ENCODE measurements around the gene CASP14. TPM values are rescaled to one million over a fixed set of nuclear protein-coding genes. Genes with fewer than 3 reads are reported as not detected.
A peak's percentile ranks its signal among the peaks of the same experiment; 100 is the strongest.
"Not testable (repeated sequence)": the region's sequence is repeated elsewhere in the genome, so short reads cannot be mapped to it uniquely, and the experiment has no call there.

Gene CASP14
- total and polyA plus RNA-seq, 10 of the 15 experiments (the other 5 are each of a cell fraction or from before 2014, with no cell fraction given) = 0.06 to 0.40 (median 0.13) TPM; not detected in 2

DNA sequence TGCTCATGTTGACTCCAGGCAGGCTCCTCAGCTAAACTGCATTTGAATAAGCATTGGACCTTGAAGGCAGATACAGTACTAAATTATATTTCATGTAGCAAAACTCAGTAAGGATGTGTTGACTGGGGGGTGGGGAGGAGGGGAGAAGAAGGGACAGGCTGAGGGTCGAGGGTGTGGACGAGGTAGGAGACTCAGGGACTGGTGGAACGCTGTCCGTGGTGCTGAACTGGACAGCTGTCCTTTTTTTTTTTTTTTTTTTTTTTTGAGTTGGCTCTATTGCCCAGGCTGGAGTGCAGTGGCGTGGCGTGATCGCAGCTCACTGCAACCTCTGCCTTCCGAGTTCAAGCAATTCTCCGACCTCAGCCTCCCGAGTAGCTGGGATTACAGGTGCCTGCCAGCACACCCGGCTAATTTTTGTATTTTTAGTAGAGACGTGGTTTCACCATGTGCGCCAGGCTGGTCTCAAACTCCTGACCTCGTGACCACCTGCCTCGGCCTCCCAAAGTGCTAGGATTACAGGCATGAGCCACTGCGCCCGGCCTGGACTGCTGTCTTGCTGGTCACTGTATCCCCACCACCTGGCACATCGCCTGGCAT lies 33.2 kb upstream of the CASP14 start:
- Histone ChIP-seq H2AFZ (ENCODE audit: control insufficient read depth, low read depth, low read length) (no peak overlapping the region), H3K27ac (ENCODE audit: control insufficient read depth, insufficient read depth) (no peak overlapping the region), H3K79me2 (ENCODE audit: control insufficient read depth, insufficient read depth, low read length) (no peaks in the 10 kb centered on the region), H3K27me3 (replicated peaks in 1 of 2; ENCODE audit: control insufficient read depth in 2 of 2, insufficient read depth in 2 of 2, low read length in 1 of 2) (no peaks in the 10 kb centered on the region), H3K9ac (ENCODE audit: control insufficient read depth, insufficient read depth, low read length) (no peak overlapping the region), H4K20me1 (ENCODE audit: control insufficient read depth, insufficient read depth) (no peaks in the 10 kb centered on the region), H3K9me3 (replicated peaks; ENCODE audit: control insufficient read depth, insufficient read depth, low read length) (no peaks in the 10 kb centered on the region), H3K4me1 (ENCODE audit: control insufficient read depth, insufficient read depth, low read length) (no peaks in the 10 kb centered on the region), H3K36me3 (ENCODE audit: control insufficient read depth in 2 of 2, insufficient read depth in 2 of 2, low read length in 1 of 2) (no peaks in the 10 kb centered on the region), H3K4me3 (no peak overlapping the region), H3K4me2 (ENCODE audit: control insufficient read depth, insufficient read depth) (no peak overlapping the region)
- SMC1A ChIA-PET (ENCODE audit: uncharacterized antibody, unreplicated experiment) = no interaction called here
- 13% methylated on average over 13 of the region's 18 CpGs for WGBS (ENCODE audit: insufficient coverage, insufficient replicate concordance, low lambda C conversion rate, missing lambda C conversion rate)
- POLR2A ChIA-PET = no interaction called here
- no peak for ATAC-seq
- BruUV-seq (replicated peaks) = no TSS peak
- intact Hi-C loops (cut with micrococcal nuclease; ENCODE audit: unreplicated experiment) = no loop called here
- CTCF ChIA-PET = no interaction called here
- no peak for DNase-seq (ENCODE audit: low read depth, low spot score)
- RAD21 ChIA-PET (ENCODE audit: unreplicated experiment) = no interaction called here
- TF ChIP-seq, protein P1, sequence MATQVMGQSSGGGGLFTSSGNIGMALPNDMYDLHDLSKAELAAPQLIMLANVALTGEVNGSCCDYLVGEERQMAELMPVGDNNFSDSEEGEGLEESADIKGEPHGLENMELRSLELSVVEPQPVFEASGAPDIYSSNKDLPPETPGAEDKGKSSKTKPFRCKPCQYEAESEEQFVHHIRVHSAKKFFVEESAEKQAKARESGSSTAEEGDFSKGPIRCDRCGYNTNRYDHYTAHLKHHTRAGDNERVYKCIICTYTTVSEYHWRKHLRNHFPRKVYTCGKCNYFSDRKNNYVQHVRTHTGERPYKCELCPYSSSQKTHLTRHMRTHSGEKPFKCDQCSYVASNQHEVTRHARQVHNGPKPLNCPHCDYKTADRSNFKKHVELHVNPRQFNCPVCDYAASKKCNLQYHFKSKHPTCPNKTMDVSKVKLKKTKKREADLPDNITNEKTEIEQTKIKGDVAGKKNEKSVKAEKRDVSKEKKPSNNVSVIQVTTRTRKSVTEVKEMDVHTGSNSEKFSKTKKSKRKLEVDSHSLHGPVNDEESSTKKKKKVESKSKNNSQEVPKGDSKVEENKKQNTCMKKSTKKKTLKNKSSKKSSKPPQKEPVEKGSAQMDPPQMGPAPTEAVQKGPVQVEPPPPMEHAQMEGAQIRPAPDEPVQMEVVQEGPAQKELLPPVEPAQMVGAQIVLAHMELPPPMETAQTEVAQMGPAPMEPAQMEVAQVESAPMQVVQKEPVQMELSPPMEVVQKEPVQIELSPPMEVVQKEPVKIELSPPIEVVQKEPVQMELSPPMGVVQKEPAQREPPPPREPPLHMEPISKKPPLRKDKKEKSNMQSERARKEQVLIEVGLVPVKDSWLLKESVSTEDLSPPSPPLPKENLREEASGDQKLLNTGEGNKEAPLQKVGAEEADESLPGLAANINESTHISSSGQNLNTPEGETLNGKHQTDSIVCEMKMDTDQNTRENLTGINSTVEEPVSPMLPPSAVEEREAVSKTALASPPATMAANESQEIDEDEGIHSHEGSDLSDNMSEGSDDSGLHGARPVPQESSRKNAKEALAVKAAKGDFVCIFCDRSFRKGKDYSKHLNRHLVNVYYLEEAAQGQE (IDR thresholded peaks at IDR 0.05; ENCODE audit: low read depth, low read length) = peak; percentile 87
- TF ChIP-seq, protein P2, sequence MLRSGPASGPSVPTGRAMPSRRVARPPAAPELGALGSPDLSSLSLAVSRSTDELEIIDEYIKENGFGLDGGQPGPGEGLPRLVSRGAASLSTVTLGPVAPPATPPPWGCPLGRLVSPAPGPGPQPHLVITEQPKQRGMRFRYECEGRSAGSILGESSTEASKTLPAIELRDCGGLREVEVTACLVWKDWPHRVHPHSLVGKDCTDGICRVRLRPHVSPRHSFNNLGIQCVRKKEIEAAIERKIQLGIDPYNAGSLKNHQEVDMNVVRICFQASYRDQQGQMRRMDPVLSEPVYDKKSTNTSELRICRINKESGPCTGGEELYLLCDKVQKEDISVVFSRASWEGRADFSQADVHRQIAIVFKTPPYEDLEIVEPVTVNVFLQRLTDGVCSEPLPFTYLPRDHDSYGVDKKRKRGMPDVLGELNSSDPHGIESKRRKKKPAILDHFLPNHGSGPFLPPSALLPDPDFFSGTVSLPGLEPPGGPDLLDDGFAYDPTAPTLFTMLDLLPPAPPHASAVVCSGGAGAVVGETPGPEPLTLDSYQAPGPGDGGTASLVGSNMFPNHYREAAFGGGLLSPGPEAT (IDR thresholded peaks at IDR 0.05; ENCODE audit: low read depth) = no peak
- TF ChIP-seq ZNF384 (IDR thresholded peaks at IDR 0.05; ENCODE audit: borderline replicate concordance, low read depth, low read length) (peak; percentile 70; the same call in 1 of the 2 replicates), HDAC2 (IDR thresholded peaks at IDR 0.05) (no peak)
- TF ChIP-seq, protein P3, sequence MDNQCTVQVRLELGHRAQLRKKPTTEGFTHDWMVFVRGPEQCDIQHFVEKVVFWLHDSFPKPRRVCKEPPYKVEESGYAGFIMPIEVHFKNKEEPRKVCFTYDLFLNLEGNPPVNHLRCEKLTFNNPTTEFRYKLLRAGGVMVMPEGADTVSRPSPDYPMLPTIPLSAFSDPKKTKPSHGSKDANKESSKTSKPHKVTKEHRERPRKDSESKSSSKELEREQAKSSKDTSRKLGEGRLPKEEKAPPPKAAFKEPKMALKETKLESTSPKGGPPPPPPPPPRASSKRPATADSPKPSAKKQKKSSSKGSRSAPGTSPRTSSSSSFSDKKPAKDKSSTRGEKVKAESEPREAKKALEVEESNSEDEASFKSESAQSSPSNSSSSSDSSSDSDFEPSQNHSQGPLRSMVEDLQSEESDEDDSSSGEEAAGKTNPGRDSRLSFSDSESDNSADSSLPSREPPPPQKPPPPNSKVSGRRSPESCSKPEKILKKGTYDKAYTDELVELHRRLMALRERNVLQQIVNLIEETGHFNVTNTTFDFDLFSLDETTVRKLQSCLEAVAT (IDR thresholded peaks at IDR 0.05) = no peak
- in situ Hi-C loops (cut with MboI) = no loop called here
- FAIRE-seq = no peak

DNA sequence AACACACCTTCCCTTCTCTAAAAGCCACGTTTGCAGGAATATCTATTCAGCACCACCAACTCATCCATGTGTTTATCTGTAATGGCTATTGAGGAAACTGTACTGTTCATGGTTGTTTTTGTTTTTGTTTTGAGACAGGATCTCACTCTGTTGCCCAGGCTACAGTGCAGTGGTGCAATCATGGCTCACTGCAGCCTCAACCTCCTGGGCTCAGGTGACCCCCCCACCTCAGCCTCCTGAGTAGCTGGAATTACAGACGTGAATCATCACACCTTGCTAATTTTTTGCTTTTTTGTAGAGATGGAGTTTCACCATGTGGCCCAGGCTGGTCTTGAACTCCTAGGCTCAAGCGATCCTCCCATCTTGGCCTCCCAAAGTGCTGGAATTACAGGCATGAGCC lies 30.4 kb upstream of the CASP14 start:
- 20% methylated on average over 3 of the region's 3 CpGs for whole genome bisulfite sequencing (ENCODE audit: insufficient coverage, insufficient replicate concordance, low lambda C conversion rate, missing lambda C conversion rate)
- ATAC-seq; H3K4me2 ChIP-seq (ENCODE audit: control insufficient read depth, insufficient read depth); BruUV-seq (replicated peaks); SMC1A ChIA-PET (ENCODE audit: uncharacterized antibody, unreplicated experiment); intact Hi-C loops (cut with micrococcal nuclease; ENCODE audit: unreplicated experiment); FAIRE-seq; in situ Hi-C loops (cut with MboI); H3K36me3 ChIP-seq (ENCODE audit: control insufficient read depth in 2 of 2, insufficient read depth in 2 of 2, low read length in 1 of 2); H3K4me3 ChIP-seq; CTCF ChIA-PET; RAD21 ChIA-PET (ENCODE audit: unreplicated experiment); H3K27me3 ChIP-seq (replicated peaks in 1 of 2; ENCODE audit: control insufficient read depth in 2 of 2, insufficient read depth in 2 of 2, low read length in 1 of 2); DNase-seq (ENCODE audit: low read depth, low spot score); H3K9ac ChIP-seq (ENCODE audit: control insufficient read depth, insufficient read depth, low read length); H3K4me1 ChIP-seq (ENCODE audit: control insufficient read depth, insufficient read depth, low read length); H3K27ac ChIP-seq (ENCODE audit: control insufficient read depth, insufficient read depth); H3K9me3 ChIP-seq (replicated peaks; ENCODE audit: control insufficient read depth, insufficient read depth, low read length); H3K79me2 ChIP-seq (ENCODE audit: control insufficient read depth, insufficient read depth, low read length); POLR2A ChIA-PET; H4K20me1 ChIP-seq (ENCODE audit: control insufficient read depth, insufficient read depth); H2AFZ ChIP-seq (ENCODE audit: control insufficient read depth, low read depth, low read length): not testable (repeated sequence)

Measured in GM12878 (cell line).